K562 (cell line): ENCODE measurements around the gene SMIM35. TPM values are rescaled to one million over a fixed set of nuclear protein-coding genes. Genes with fewer than 3 reads are reported as not detected.

Source experiments
- ATAC-seq: fragments of 200-7000 bp; cut with Tn5 transposase; 3 replicates; pipeline ENCODE4 v1.9.1; 2020; ENCODE audit warnings: moderate library complexity
- BruUV-seq: library from RNA; stranded (reverse); fragments of 400-500 nt; replicated peaks from 2 replicates; lab custom pipeline; 2021; lab: Mats Ljungman, UMichigan
- CTCF ChIA-PET: fragments of 300-600 bp; formaldehyde crosslinking; extraction: SDS; loops from one replicate; lab custom pipeline; 2021; ENCODE audit warnings: low intra/inter-chr PET ratio; lab: Yijun Ruan, JAX
- POLR2A ChIA-PET: fragments of 300-600, 350-650 bp; sonication (Branson Sonifier 250); formaldehyde crosslinking; extraction: SDS; loops from one replicate; lab custom pipeline; 2021; ENCODE audit warnings: antibody characterized with exemption, inconsistent platforms; lab: Yijun Ruan, JAX
- DNase-seq, 4 experiments: peaks; one replicate each; pipeline versions ENCODE4 v3.0.0 to v3.0.0-alpha.2; 2011 to 2018; ENCODE audit warnings: low spot score in 3 of 4, mixed read lengths in 3 of 4; ENCODE audit errors: extremely low read depth in 1 of 4
- FAIRE-seq: peaks from 2 replicates; lab custom pipeline; 2011; peaks lifted over from hg19 to GRCh38; lab: Jason Lieb, UNC
- H2AFZ ChIP-seq: 2 replicates; pipeline ENCODE4 v1.6.0; 2011; ENCODE audit warnings: low read depth, low read length, control low read depth, inconsistent platforms
- H3K27ac ChIP-seq: fragments of 200-600 bp; 3 replicates; pipeline ENCODE4 v1.8.0; 2011; ENCODE audit warnings: low read depth, mild to moderate bottlenecking, control low read depth, inconsistent platforms, low read length, moderate library complexity, mixed read lengths; ENCODE audit errors: extremely low read depth
- H3K27me3 ChIP-seq, 2 experiments: fragments of 300-600 bp in 1 of 2; 2 replicates in 1 of 2; 3 replicates in 1 of 2; pipeline versions ENCODE4 v1.6.0 to v1.8.0; 2011; ENCODE audit warnings: inconsistent platforms in 2 of 2, low read length in 2 of 2, mild to moderate bottlenecking in 1 of 2, mixed read lengths in 1 of 2, moderate library complexity in 1 of 2; ENCODE audit not compliant: control insufficient read depth in 2 of 2, insufficient read depth in 2 of 2
- H3K36me3 ChIP-seq: fragments of 300-600 bp; 3 replicates; pipeline ENCODE4 v1.8.0; 2011; ENCODE audit warnings: mild to moderate bottlenecking, low read length, inconsistent platforms; ENCODE audit not compliant: control insufficient read depth, insufficient read depth
- H3K4me1 ChIP-seq, 2 experiments: fragments of 200-600 bp in 1 of 2; replicated peaks in 1 of 2; 2 replicates in 1 of 2; 3 replicates in 1 of 2; pipeline versions ENCODE4 v1.5.1 to v1.8.0; 2011; ENCODE audit warnings: inconsistent platforms in 2 of 2, low read length in 2 of 2, mild to moderate bottlenecking in 1 of 2, mixed read lengths in 1 of 2, moderate library complexity in 1 of 2; ENCODE audit not compliant: control insufficient read depth in 2 of 2, insufficient read depth in 2 of 2
- H3K4me2 ChIP-seq: 2 replicates; pipeline ENCODE4 v1.6.1; 2011; ENCODE audit warnings: low read length, control low read depth, inconsistent platforms, mixed read lengths; ENCODE audit not compliant: insufficient read depth
- H3K4me3 ChIP-seq: fragments of 200-600 bp; sonication (generic), shearing (Covaris generic); 2 replicates; pipeline ENCODE4 v1.5.1; 2016; ENCODE audit warnings: control low read depth, inconsistent platforms
- H3K79me2 ChIP-seq: fragments of 200-600 bp; 3 replicates; pipeline ENCODE4 v1.8.0; 2011; ENCODE audit warnings: low read length, inconsistent platforms; ENCODE audit not compliant: control insufficient read depth, insufficient read depth
- H3K9ac ChIP-seq, 2 experiments: 2 replicates each; pipeline versions ENCODE4 v1.6.0 to v1.6.1; 2011; ENCODE audit warnings: low read depth in 2 of 2, low read length in 2 of 2, control low read depth in 1 of 2, inconsistent platforms in 1 of 2, mild to moderate bottlenecking in 1 of 2, mixed read lengths in 1 of 2; ENCODE audit not compliant: insufficient read depth in 1 of 2
- H3K9me1 ChIP-seq: one replicate; pipeline ENCODE4 v1.6.0; 2011; ENCODE audit warnings: inconsistent platforms, mild to moderate bottlenecking, low read length, moderate library complexity; ENCODE audit not compliant: control insufficient read depth, insufficient read depth
- H3K9me3 ChIP-seq: replicated peaks from 2 replicates; pipeline ENCODE4 v1.5.1; 2011; ENCODE audit warnings: low read depth, low read length, inconsistent platforms; ENCODE audit not compliant: control insufficient read depth, insufficient read depth
- H4K20me1 ChIP-seq: replicated peaks from 2 replicates; pipeline ENCODE4 v1.6.1; 2011; ENCODE audit warnings: low read length, inconsistent platforms, mixed read lengths; ENCODE audit not compliant: control insufficient read depth, insufficient read depth
- ATF1 ChIP-seq, 2 experiments: fragments of 450-650 bp in 1 of 2; IDR thresholded peaks; 2 replicates each; pipeline ENCODE4 v1.6.1; 2016; ENCODE audit warnings: missing compliant biosample characterization in 1 of 2, missing genetic modification characterization in 1 of 2
- ATF4 ChIP-seq: fragments of 450-650 bp; formaldehyde crosslinking; IDR thresholded peaks from 2 replicates; pipeline ENCODE4 v1.4.0; 2022; ENCODE audit warnings: mild to moderate bottlenecking, moderate library complexity
- CCAR2 ChIP-seq: fragments of 200-400 bp; formaldehyde crosslinking; IDR thresholded peaks from 2 replicates; pipeline ENCODE4 v1.6.1; 2017; ENCODE audit warnings: mild to moderate bottlenecking, low read depth, low read length
- PRMT5 ChIP-seq: sonication (generic); formaldehyde crosslinking; IDR thresholded peaks from 2 replicates; pipeline ENCODE4 v1.5.0; 2020; ENCODE audit warnings: missing genetic modification reagents
- RBM22 ChIP-seq: fragments of 200-400 bp; formaldehyde crosslinking; IDR thresholded peaks from 2 replicates; pipeline ENCODE4 v1.6.1; 2018; ENCODE audit warnings: low read length, low read depth; ENCODE audit not compliant: poor library complexity, severe bottlenecking
- TFE3 ChIP-seq: fragments of 450-650 bp; formaldehyde crosslinking; IDR thresholded peaks from 2 replicates; pipeline ENCODE4 v1.4.0; 2020; ENCODE audit warnings: mild to moderate bottlenecking, mixed read lengths
- WGBS: fragments of 100-300 bp; shearing (Covaris generic); methylation state at CpG from one replicate; pipeline ENCODE4 v1.1.6; 2016; ENCODE audit warnings: low coverage, mixed read lengths; ENCODE audit not compliant: insufficient coverage; ENCODE audit errors: missing lambda C conversion rate; 5-methylcytosine and 5-hydroxymethylcytosine counted together
- in situ Hi-C: fragments of 300-500 bp; cut with MboI; formaldehyde crosslinking; loops from 4 replicates; pipeline ENCODE4 v1.15.0; 2018; ENCODE audit warnings: inconsistent platforms, mixed read lengths
- intact Hi-C: fragments of 100-400 bp; cut with micrococcal nuclease; formaldehyde crosslinking; loops from 2 replicates; pipeline ENCODE4 v1.14.2; 2022
- polyA plus RNA-seq, 8 experiments: library from polyadenylated mRNA; depleted of rRNA in 4 of 8; stranded (reverse) in 5 of 8; unstranded in 3 of 8; fragments of >200 nt; fragmentation: Nextera tagmentation in 2 of 8; fragmentation: Illumina TruSeq in 1 of 8; extraction: Ambion mirVana in 2 of 8; extraction: Trizol in 1 of 8; gene quantifications; 2 replicates each; pipeline versions ENCODE4 v1.2.1 to v1.2.3, GENCODE V29; 2011 to 2014; ENCODE audit warnings: inconsistent platforms in 1 of 8, missing spikeins in 1 of 8
- total RNA-seq, 7 experiments: library from RNA; depleted of rRNA in 6 of 7; stranded (reverse); fragments of >200 nt in 6 of 7; fragmentation: Illumina TruSeq in 2 of 7; extraction: Trizol in 2 of 7; gene quantifications; 2 replicates each; pipeline versions ENCODE4 v1.2.1 to v1.2.3, GENCODE V29; 2011 to 2021; ENCODE audit warnings: low replicate concordance in 1 of 7
- TF ChIP-seq, protein P1 (sequence below): fragments of 450-650 bp; IDR thresholded peaks from 2 replicates; pipeline ENCODE4 v1.6.1; 2016; ENCODE audit warnings: missing biosample characterization, missing genetic modification characterization
- TF ChIP-seq, protein P2 (sequence below): fragments of 450-650 bp; IDR thresholded peaks from 2 replicates; pipeline ENCODE4 v1.6.1; 2016; ENCODE audit warnings: antibody characterized with exemption

Gene SMIM35
- total and polyA plus RNA-seq, 9 of the 15 experiments (the other 6 are each of a cell fraction or from before 2014, with no cell fraction given) = 0.03 TPM; not detected in 7

- H2AFZ ChIP-seq = no peak overlapping the region
- WGBS = 15% methylated on average over 15 of the region's 15 CpGs
- peaks cover 3% of the 10 kb centered on the region for H3K9me1 ChIP-seq
- CTCF ChIA-PET = no interaction called here
- no peak for DNase-seq
- POLR2A ChIA-PET = interaction anchor here (0.6 kb wide), 1 partner anchor 19 kb away, joined by 3 read pairs; no protein-coding TSS in a partner anchor
- in situ Hi-C loops (no loop called here), intact Hi-C loops (no loop called here)
- H3K36me3 ChIP-seq = no peaks in the 10 kb centered on the region
- FAIRE-seq = no peak
- ATAC-seq = no peak
- no peak overlapping the region for H3K4me3 ChIP-seq
- H3K9ac ChIP-seq = no peak overlapping the region
- H4K20me1 ChIP-seq = no peaks in the 10 kb centered on the region
- BruUV-seq = no TSS peak
- H3K27me3 ChIP-seq = peaks cover 6 to 40% of the 10 kb centered on the region in 2 experiments; a peak in 3 of 5 replicates
- no peak overlapping the region for H3K27ac ChIP-seq
- H3K79me2 ChIP-seq = no peaks in the 10 kb centered on the region
- TF ChIP-seq CCAR2 (no peak), RBM22 (no peak), ATF1 (CRISPR knock-in tag; IDR thresholded peaks at IDR 0.05) (no peak), ATF1 (tag; IDR thresholded peaks at IDR 0.05) (no peak), ATF4 (CRISPR knock-in tag) (no peak), TFE3 (no peak), PRMT5 (CRISPR knock-in tag) (no peak)
- TF ChIP-seq, protein P1, sequence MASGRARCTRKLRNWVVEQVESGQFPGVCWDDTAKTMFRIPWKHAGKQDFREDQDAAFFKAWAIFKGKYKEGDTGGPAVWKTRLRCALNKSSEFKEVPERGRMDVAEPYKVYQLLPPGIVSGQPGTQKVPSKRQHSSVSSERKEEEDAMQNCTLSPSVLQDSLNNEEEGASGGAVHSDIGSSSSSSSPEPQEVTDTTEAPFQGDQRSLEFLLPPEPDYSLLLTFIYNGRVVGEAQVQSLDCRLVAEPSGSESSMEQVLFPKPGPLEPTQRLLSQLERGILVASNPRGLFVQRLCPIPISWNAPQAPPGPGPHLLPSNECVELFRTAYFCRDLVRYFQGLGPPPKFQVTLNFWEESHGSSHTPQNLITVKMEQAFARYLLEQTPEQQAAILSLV = no peak
- TF ChIP-seq, protein P2, sequence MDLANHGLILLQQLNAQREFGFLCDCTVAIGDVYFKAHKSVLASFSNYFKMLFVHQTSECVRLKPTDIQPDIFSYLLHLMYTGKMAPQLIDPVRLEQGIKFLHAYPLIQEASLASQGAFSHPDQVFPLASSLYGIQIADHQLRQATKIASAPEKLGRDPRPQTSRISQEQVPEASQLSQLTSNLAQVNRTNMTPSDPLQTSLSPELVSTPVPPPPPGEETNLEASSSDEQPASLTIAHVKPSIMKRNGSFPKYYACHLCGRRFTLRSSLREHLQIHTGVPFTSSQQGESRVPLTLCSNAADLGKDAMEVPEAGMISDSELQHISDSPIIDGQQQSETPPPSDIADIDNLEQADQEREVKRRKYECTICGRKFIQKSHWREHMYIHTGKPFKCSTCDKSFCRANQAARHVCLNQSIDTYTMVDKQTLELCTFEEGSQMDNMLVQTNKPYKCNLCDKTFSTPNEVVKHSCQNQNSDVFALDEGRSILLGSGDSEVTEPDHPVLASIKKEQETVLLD = no peak
- no peaks in the 10 kb centered on the region for H3K9me3 ChIP-seq
- H3K4me1 ChIP-seq = no peaks in the 10 kb centered on the region
- no peak overlapping the region for H3K4me2 ChIP-seq
Observed at GRCh38 chr11:118132385-118133151, 45.8 kb upstream of the SMIM35 start.
